NCI-H128 (cell line): ENCODE data around the gene FGF2.

Experiments used
- DNase-seq: peaks from one replicate; lab custom pipeline; 2025; ENCODE audit not compliant: unreplicated experiment; lab: John Stamatoyannopoulos, UW

The FGF2 gene

DNA sequence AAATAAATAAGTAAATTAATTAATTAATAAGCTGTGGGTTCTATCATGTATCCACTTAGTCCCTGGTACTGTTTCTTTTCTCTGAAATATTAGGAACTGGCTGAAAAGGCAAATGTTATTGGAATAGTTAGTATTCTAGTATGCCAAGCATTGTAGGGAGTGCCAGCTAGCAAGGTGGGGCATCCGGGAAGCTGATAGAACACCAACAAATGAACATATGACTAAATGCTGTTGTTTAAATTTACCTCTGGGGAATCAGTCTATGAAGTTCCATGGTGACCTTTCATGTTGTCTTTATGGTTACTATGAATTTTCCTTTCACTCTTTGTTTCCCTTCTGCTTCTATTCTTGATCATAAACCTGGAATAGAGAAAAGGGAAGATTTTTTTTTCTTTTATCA, 63.1 kb downstream of the FGF2 start:
- DNase-seq = no peak

DNA sequence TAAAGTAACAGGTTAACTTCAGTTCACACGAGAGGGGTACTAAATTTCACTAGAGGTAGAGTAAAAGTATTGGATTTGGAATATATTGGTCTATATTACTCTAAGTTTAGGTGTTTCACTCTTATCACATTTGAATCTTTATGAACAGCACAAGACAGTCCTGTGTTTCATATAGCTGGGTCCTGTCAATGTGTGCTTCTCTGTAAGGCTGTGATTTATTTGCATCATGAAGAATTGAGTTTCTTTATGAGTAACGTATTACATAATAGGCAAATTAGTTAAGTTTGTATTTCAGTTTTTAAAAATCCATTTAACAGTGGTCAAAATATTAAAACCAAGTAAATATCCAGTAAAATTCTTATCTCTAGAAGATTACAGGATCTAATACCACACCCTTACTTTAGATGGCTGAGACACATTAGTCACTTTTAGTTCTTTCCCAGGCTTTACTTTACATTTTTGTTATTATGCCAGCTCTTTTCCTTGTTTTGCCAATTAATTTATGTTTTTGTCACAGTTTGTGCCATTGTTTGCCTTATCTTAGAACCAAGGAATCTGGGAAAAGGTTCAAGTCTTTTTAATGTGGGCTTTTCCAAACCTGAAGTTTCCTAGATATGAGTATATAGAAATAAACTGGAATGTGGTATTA, 63.6 kb downstream of the FGF2 start:
- DNase-seq = no peak

GRCh38 chr4:122894827-122895226, 68.2 kb downstream of the FGF2 start:
- DNase-seq = no peak

DNA sequence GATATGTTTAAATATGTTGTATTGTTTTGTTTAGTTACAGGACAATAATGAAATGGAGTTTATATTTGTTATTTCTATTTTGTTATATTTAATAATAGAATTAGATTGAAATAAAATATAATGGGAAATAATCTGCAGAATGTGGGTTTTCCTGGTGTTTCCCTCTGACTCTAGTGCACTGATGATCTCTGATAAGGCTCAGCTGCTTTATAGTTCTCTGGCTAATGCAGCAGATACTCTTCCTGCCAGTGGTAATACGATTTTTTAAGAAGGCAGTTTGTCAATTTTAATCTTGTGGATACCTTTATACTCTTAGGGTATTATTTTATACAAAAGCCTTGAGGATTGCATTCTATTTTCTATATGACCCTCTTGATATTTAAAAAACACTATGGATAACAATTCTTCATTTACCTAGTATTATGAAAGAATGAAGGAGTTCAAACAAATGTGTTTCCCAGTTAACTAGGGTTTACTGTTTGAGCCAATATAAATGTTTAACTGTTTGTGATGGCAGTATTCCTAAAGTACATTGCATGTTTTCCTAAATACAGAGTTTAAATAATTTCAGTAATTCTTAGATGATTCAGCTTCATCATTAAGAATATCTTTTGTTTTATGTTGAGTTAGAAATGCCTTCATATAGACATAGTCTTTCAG, 68.8 kb downstream of the FGF2 start:
- no peak for DNase-seq

DNA sequence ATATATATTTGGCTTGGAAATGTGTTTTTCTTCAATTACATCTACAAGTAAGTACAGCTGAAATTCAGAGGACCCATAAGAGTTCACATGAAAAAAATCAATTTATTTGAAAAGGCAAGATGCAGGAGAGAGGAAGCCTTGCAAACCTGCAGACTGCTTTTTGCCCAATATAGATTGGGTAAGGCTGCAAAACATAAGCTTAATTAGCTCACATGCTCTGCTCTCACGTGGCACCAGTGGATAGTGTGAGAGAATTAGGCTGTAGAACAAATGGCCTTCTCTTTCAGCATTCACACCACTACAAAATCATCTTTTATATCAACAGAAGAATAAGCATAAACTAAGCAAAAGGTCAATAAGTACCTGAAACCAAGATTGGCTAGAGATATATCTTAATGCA, 69.6 kb downstream of the FGF2 start:
- DNase-seq = no peak

GRCh38 chr4:122898370-122899150, 71.9 kb downstream of the FGF2 start:
- no peak for DNase-seq

- no peak for DNase-seq
Observed at GRCh38 chr4:122899682-122900081, 73.1 kb downstream of the FGF2 start.

DNA sequence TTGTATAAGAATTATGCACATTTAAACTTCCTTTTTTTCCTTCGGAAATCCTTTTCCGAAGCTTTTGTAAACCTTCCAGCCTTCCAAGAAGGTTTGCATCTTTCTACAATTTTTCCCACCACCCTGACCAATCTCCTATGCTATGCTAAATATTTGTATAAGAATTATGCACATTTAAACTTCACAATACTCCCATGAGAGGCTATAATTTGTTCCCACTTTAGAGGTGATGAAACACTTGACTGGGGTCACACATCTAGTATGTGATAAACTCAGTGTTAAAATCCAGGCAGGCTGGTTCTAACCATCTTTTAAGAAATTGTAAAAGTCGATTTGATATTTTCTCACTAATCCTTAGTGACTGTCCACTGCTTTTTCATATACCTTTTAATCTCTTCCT, 73.7 kb downstream of the FGF2 start:
- no peak for DNase-seq

- no peak for DNase-seq
Observed at GRCh38 chr4:122901247-122902010, 74.8 kb downstream of the FGF2 start.

DNA sequence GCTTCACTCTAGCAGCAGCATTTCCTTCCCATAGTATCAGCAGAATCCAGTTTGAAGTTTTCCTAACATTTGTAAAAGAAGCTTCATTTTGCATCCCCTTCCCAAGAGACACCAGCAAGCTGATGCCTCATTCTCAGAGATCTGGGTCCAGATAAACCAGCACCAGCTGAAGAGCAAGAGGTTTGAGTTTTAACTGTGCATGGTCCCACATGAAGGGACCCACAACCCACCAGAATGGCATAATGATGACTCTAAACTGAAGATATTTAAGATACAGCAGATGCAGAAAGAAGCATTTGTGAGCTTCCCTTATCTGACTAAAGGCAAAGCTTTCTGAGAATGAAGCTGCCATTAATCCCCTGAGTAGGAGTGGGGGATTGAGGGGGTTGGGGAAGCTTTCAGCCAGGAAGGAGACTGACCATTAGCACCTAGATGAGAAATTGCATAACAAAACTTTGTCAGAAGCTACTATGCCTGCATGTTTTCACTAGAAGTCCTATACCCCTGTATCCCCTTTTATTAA, 77.2 kb downstream of the FGF2 start:
- no peak for DNase-seq

DNA sequence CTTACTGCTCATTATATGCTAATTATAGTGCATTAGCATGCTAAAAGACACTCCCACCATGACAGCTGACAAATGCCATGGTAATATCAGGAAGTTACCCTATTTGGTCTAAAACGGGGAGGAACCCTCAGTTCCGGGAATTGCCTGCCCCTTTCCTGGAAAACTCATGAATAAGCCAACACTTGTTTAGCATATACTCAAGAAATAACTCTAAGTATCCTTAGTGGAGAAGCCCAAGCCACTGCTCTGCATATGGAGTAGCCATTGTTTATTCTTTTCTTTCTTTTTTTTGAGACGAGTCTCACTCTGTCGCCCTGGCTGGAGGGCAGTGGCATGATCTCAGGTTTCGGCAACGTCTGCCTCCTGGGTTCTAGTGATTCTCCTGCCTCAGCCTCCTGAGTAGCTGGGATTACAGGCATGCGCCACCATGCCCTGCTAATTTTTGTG, 80.3 kb downstream of the FGF2 start:
- DNase-seq = no peak

DNA sequence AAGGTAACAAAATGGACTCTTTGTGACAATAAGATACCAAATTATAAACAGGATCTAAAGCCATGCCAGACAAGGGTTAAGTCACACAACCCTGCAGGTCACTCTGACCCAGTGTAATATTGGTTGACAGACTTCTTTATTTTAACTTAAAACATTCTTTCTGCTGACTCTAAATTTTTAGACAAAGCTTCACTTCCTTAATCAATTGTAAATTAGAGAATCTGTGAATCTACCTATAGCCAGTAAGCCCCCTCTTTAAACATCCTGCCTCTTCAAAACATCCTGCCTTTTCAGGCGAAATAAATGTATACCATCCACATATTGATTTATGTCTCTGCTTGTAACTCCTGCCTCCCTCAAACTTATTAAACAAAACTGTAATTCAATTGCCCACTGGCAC, 81.6 kb downstream of the FGF2 start:
- DNase-seq = no peak

GRCh38 chr4:122909683-122910082, 83.1 kb downstream of the FGF2 start:
- DNase-seq = no peak

GRCh38 chr4:122911588-122911987, 85.0 kb downstream of the FGF2 start:
- DNase-seq = no peak

GRCh38 chr4:122912810-122913575, 86.4 kb downstream of the FGF2 start:
- DNase-seq = no peak

- DNase-seq = no peak
Observed at GRCh38 chr4:122914292-122914904, 87.8 kb downstream of the FGF2 start.

GRCh38 chr4:122914938-122915337, 88.3 kb downstream of the FGF2 start:
- DNase-seq = no peak

DNA sequence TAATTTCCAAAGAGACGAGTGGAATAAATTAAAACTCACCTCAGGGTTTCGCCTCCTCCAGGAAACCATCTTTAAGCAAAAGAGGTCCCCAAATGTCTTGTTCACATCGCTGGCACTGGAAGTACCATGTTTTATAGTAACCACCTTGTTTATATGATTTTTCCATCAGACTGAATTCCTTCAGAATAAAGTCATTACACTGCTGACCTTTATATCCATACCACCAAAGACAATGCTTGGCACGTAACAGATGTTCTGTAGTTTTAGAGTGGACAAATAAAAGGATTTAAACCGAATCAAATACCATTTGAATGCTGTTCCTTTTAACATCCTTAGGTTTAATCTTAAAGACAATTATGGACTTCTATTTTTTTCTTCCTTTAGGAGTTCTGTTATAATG, 91.1 kb downstream of the FGF2 start:
- no peak for DNase-seq

- DNase-seq = no peak
Observed at GRCh38 chr4:122920473-122920872, 93.8 kb downstream of the FGF2 start.

DNA sequence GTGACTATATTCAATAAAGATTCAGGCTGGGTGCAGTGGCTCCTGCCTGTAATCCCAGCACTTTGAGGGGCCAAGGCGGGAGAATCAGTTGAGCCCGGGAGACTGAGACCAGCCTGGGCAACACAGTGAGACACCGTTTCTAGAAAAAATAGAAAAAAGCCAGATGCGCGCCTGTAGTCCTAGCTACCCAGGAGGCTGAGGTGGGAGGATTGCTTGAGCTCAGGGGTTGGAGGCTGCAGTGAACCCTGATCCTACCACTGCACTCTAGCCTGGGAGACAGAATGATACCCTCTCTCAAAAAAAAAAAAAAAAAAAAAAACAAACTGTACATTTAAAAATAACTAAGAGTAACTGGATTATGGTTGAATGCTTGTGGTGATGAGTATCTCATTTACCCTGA, 94.7 kb downstream of the FGF2 start:
- DNase-seq = no peak
